HG03103 (cell line): ENCODE measurements around the gene ZBTB1.

Experiments used
- ATAC-seq: cut with Tn5 transposase; IDR thresholded peaks from one replicate; pipeline ENCODE4 v1.9.1; 2021; ENCODE audit warnings: low read depth; ENCODE audit not compliant: unreplicated experiment

The ZBTB1 gene, protein sequence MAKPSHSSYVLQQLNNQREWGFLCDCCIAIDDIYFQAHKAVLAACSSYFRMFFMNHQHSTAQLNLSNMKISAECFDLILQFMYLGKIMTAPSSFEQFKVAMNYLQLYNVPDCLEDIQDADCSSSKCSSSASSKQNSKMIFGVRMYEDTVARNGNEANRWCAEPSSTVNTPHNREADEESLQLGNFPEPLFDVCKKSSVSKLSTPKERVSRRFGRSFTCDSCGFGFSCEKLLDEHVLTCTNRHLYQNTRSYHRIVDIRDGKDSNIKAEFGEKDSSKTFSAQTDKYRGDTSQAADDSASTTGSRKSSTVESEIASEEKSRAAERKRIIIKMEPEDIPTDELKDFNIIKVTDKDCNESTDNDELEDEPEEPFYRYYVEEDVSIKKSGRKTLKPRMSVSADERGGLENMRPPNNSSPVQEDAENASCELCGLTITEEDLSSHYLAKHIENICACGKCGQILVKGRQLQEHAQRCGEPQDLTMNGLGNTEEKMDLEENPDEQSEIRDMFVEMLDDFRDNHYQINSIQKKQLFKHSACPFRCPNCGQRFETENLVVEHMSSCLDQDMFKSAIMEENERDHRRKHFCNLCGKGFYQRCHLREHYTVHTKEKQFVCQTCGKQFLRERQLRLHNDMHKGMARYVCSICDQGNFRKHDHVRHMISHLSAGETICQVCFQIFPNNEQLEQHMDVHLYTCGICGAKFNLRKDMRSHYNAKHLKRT

GRCh38 chr14:64504310-64504896, at the start of gene ZBTB1:
Gene ZBTB1 (plus strand): TSS chr14:64504770. CDS start chr14:64521505, 16,735 bp downstream.
- ATAC-seq, result no peak

GRCh38 chr14:64459405-64460136, 45.0 kb upstream of the ZBTB1 start:
- ATAC-seq, result no peak

GRCh38 chr14:64461221-64461620, 43.3 kb upstream of the ZBTB1 start:
- no peak for ATAC-seq

- no peak for ATAC-seq
Observed at GRCh38 chr14:64463195-64463594, 41.4 kb upstream of the ZBTB1 start.

GRCh38 chr14:64463873-64464272, 40.7 kb upstream of the ZBTB1 start:
- ATAC-seq, result no peak

DNA sequence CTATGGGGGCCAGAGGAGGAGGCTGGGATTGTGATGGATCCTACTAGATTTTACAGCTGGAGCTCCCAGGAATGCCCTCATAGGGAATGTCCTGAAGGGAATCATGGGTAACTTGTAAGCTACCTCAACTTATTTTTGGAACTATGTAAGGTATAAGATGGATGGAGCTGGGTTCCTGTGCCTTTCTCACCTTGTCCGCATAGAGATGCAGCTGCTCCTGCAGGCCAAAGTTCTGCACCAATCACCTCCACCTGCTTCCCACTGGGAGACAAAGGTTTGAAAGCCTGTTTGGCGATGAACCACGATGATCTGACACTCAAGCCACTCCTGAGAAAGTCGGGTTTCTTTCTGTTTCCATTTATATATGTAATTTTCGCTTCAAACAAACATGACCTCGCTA, 39.9 kb upstream of the ZBTB1 start:
- no peak for ATAC-seq

GRCh38 chr14:64465191-64465822, 39.3 kb upstream of the ZBTB1 start, which contains the start of gene AKAP5:
Gene AKAP5 (plus strand): TSS chr14:64465499. CDS start chr14:64468395, 2,896 bp downstream.
- peak; percentile 41 for ATAC-seq

DNA sequence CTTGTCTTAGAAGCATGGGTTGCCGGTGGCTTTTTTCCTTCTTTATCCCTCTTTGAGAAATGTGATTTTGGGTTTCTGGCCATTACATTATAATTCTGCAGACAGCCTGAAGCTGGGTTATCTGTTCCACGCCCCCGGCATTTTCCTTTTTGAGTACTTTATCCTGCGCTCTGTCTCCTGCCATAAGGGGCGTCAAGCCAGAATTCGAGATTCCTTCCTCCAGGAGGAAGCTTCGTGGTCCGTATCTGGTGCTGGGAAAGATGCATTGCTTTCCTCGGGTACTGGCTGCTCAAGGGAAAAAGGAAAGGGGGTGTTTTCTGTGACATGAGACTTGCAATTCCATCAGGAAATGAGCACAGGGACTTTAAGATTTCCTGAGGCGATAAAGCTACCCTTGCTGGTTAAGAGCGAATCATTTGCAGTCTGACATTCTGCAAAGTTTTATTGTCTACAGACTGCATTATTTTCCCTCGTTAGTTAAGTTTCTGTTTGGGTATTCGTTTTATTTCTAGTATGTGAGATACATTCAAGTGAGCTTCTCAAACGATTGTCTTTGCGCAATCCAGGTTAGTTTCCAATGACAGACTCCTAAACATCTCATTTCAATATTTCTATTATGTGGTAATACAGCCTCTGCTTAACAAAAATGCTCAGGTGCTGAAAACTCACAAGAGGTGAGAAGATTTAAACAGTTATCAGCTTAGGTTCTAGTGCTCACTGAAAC, 38.6 kb upstream of the ZBTB1 start:
- ATAC-seq, result no peak

DNA sequence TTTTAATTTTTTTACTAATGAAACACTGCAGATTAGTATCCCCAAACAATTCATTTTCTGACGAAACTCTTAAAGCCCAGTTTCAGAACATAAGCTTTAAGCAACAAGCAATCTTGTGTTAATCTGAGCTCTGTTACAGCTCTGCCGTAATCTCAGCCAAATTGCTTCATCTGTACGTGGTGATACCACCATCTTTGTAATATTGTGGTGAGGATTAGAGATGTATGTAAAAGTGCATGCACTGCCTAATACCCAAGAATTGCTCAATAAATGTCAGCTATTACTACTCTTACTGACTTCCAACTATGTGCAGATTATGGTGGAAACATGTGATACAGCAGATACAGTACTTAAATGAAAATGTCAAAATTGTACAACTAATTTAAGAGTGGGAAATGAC, 37.5 kb upstream of the ZBTB1 start:
- no peak for ATAC-seq

DNA sequence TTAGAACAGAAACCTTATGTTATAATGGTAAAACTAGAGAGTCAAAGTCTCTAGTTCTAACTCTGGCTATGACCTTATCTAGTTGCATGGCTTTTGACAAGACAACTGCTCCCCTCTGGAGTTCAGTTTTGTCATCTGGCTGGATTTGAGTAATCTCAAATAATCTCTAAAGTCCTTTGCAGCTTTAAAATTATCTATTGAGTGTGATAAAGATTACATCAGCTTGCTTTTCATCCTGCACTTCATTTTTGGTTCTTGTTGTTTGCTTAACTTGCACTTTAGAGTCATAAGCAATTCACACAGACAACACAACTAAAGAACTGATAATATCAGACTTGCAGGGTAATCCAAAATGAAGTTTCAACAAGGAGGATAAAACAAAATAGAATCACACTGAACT, 37.0 kb upstream of the ZBTB1 start:
- no peak for ATAC-seq

DNA sequence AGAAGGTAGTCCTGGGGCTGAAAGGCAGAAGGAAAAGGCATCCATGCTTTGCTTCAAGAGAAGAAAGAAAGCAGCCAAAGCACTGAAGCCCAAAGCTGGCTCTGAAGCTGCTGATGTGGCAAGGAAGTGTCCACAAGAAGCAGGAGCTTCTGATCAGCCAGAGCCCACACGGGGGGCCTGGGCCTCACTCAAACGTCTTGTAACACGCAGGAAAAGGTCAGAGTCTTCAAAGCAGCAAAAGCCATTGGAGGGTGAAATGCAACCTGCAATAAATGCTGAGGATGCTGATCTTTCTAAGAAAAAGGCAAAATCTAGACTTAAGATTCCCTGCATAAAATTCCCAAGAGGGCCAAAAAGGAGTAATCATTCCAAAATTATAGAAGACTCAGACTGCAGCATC, 36.1 kb upstream of the ZBTB1 start:
- ATAC-seq, result no peak

DNA sequence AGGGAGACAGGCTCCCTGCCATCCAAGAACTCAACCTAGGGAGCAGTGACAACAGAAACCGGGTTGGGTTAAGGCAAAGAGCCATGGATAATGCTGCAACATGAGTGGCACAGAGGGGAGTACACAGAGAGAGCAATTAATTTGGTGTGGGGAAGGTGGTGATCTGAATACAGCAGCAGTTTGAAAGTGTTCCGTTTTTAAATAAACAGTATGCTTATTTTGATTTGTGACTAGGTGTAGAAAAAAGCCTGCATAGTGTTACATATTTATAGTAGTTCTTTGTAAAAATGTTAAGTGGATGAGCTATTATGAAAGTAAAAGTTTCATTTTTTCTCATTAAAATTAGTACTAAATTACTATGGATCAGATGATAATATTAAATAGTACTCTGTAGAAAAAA, 30.5 kb upstream of the ZBTB1 start:
- no peak for ATAC-seq

DNA sequence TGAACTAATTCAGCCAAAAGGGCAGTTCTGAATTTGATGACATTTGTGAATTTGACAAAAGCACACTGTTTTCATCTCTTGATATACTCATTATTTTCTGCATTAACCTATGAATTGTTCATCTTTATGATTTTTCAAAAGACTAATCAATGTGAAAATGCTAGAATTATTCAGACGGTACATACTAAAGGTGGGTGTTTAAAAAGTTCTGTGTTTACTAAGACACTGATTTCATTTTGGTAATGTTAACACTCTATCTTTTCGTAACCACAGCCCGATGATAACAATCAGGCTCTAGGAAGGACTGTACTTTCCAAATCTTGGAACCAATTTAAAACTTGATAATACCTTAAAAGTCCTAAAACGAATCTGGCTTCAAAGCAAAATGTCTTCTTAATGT, 29.9 kb upstream of the ZBTB1 start:
- no peak for ATAC-seq

GRCh38 chr14:64475585-64476273, 28.8 kb upstream of the ZBTB1 start:
- ATAC-seq, result no peak

- ATAC-seq, result no peak
Observed at GRCh38 chr14:64476438-64476837, 28.1 kb upstream of the ZBTB1 start.

DNA sequence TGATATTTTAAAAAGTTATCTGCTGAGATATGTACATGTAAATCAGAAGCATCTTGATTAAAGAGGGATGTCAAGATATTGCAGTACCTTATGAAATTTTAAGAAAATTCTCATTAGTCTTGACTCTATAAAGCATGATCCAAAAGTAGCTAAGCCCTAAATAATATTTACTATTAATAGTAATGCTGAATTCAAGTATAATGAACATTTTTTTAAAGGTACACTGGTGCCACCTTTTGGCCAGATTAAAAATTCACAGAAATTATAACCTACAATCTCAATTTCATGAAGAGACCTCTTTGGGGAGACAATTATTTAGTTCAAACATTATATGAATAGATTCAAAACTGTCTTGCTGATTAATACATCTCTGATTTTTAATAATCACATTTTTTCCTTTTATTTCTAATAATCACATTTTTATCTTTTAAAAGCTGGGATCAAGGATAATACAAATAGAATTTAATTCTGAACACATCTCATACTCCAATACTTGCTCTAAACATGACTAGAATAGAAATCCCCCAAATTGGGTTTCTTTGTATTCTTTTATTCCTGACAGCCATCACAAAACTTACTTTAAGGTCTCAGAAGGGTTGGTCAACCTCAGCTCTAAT, 25.8 kb upstream of the ZBTB1 start:
- no peak for ATAC-seq

- no peak for ATAC-seq
Observed at GRCh38 chr14:64488590-64489099, 15.9 kb upstream of the ZBTB1 start.

- ATAC-seq, result no peak
Observed at GRCh38 chr14:64491637-64492036, 12.9 kb upstream of the ZBTB1 start.

DNA sequence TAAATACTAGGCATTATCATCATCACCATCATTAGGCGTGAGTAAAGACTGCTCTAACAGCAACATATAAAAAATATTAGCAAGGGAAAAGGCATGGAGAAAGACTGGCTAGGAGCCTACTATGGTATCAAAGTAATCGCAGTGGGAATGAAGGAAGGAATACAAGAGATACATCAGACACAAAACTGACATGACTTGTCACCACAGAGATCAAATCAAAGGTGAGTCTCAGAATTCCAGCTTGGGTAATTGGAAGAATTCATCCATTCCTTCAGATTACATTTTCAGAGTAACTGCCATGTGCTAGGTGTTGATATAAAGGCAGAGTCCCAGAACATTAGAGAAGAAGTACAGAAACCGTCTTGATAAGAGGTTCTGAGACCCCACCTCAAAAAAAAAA, 11.1 kb upstream of the ZBTB1 start:
- no peak for ATAC-seq
